Activated CD4-positive, alpha-beta memory T cell treated with anti-CD3 and anti-CD28 coated beads, Interleukin-2, amount 10 ng/mL, durations not matched to agents 7 days and 5 days (primary cell): ENCODE results near the gene PRRT2. TPM values are rescaled to one million over a fixed set of nuclear protein-coding genes. Genes with fewer than 3 reads are reported as not detected.
"Not testable (repeated sequence)": the region's sequence is repeated elsewhere in the genome, so short reads cannot be mapped to it uniquely, and the experiment has no call there.

Source experiments
- CTCF ChIA-PET: fragments of 350-600 bp; sonication (Branson Sonifier 250); formaldehyde crosslinking; loops from one replicate; lab custom pipeline; 2021; ENCODE audit warnings: antibody characterized with exemption, inconsistent platforms; lab: Charles Lee
- POLR2A ChIA-PET: fragments of 350-600 bp; sonication (Branson Sonifier 250); formaldehyde crosslinking; loops from one replicate; lab custom pipeline; 2021; ENCODE audit warnings: antibody characterized with exemption; lab: Charles Lee
- DNase-seq: peaks from one replicate; pipeline ENCODE4 v3.0.0-alpha.2; 2020
- H3K27ac Mint-ChIP-seq: one replicate; pipeline ENCODE4 v1.8.0; 2021; ENCODE audit warnings: mild to moderate bottlenecking, mixed read lengths
- H3K27me3 Mint-ChIP-seq: one replicate; pipeline ENCODE4 v1.8.0; 2021; ENCODE audit warnings: mixed read lengths
- H3K36me3 Mint-ChIP-seq: one replicate; pipeline ENCODE4 v1.8.0; 2021; ENCODE audit warnings: low read depth, mixed read lengths
- H3K4me1 Mint-ChIP-seq: one replicate; pipeline ENCODE4 v1.8.0; 2021; ENCODE audit warnings: mixed read lengths
- H3K4me3 Mint-ChIP-seq: one replicate; pipeline ENCODE4 v1.8.0; 2021; ENCODE audit warnings: mild to moderate bottlenecking, mixed read lengths
- H3K9me3 Mint-ChIP-seq: one replicate; pipeline ENCODE4 v1.8.0; 2021; ENCODE audit warnings: mixed read lengths
- total RNA-seq, 2 experiments: library from RNA; stranded (reverse); gene quantifications; one replicate each; pipeline ENCODE4 v1.2.3, GENCODE V29; 2021

PRRT2 gene
- total RNA-seq, 2 experiments from 2014 or later, result 0.91 to 1.0 TPM

GRCh38 chr16:29793153-29793552 lies 18.8 kb upstream of the PRRT2 start:
- H3K27ac Mint-ChIP-seq, DNase-seq, H3K27me3 Mint-ChIP-seq, H3K9me3 Mint-ChIP-seq: not testable (repeated sequence)
- CTCF ChIA-PET, result interaction anchor here (0.6 to 0.9 kb wide), 2 partner anchors 8 to 263 kb away, joined by 3 to 4 read pairs; no protein-coding TSS in a partner anchor
- POLR2A ChIA-PET, result interaction anchor here (1.6 to 13.0 kb wide), 3 partner anchors 11 to 26 kb away, joined by 4 to 260 read pairs (median 29); partner anchors contain the start of genes MAZ, MVP and PAGR1
- H3K36me3 Mint-ChIP-seq, result peaks cover 66% of the 10 kb centered on the region
- peaks cover 46% of the 10 kb centered on the region for H3K4me1 Mint-ChIP-seq
- peak overlapping the region; percentile 100 for H3K4me3 Mint-ChIP-seq

DNA sequence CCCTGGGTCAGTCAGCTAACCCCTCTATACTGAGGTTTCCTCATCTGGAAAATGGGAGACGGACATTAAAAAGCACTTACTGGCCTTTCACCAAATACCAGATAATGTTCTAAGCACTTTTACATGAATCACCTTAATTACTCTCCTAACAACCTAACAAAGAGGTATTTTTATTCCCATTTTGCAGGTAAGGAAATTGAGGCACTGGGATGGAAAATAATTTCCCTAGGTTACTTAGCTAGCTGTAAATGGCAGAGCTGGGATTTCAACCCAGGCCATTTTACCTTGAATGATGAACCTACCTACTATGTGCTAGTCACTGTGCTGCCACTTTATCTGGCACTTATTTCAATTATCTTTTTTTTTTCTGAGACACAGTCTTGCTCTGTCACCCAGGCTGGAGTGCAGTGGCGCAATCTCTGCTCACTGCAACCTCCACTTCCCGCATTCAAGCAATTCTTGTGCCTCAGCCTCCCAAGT lies 17.7 kb upstream of the PRRT2 start:
- DNase-seq, result no peak
- peak overlapping the region; percentile 5 for H3K27ac Mint-ChIP-seq
- no peaks in the 10 kb centered on the region for H3K9me3 Mint-ChIP-seq
- no peak overlapping the region for H3K4me3 Mint-ChIP-seq
- H3K4me1 Mint-ChIP-seq, result peaks cover 43% of the 10 kb centered on the region
- peaks cover 76% of the 10 kb centered on the region for H3K36me3 Mint-ChIP-seq
- H3K27me3 Mint-ChIP-seq, result no peaks in the 10 kb centered on the region
- ChIA-PET POLR2A (interaction anchor here (1.0 to 13.0 kb wide), 5 partner anchors 10 to 179 kb away, joined by 3 to 260 read pairs (median 3); partner anchors contain the start of genes MAZ and PAGR1), CTCF (interaction anchor here (0.8 to 1.2 kb wide), 4 partner anchors 10 to 102 kb away, joined by 3 to 4 read pairs (median 3); partner anchors contain the start of gene MVP)

- H3K36me3 Mint-ChIP-seq, result peaks cover 63% of the 10 kb centered on the region
- peak overlapping the region; percentile 95 for H3K27ac Mint-ChIP-seq
- CTCF ChIA-PET, result interaction anchor here (1.5 to 2.5 kb wide), 2 partner anchors 12 to 14 kb away, joined by 3 to 9 read pairs; partner anchors contain the start of genes KIF22 and PAGR1
- peak overlapping the region; percentile 13 for H3K4me3 Mint-ChIP-seq
- no peaks in the 10 kb centered on the region for H3K27me3 Mint-ChIP-seq
- no peak for DNase-seq
- POLR2A ChIA-PET, result interaction anchor here (0.9 to 10.8 kb wide), 5 partner anchors 13 to 192 kb away, joined by 3 to 260 read pairs (median 86); partner anchors contain the start of genes KIF22, MVP and PAGR1
- peaks cover 22% of the 10 kb centered on the region for H3K4me1 Mint-ChIP-seq
- H3K9me3 Mint-ChIP-seq, result no peaks in the 10 kb centered on the region
Observed at GRCh38 chr16:29802416-29802935, 9.5 kb upstream of the PRRT2 start.

DNA sequence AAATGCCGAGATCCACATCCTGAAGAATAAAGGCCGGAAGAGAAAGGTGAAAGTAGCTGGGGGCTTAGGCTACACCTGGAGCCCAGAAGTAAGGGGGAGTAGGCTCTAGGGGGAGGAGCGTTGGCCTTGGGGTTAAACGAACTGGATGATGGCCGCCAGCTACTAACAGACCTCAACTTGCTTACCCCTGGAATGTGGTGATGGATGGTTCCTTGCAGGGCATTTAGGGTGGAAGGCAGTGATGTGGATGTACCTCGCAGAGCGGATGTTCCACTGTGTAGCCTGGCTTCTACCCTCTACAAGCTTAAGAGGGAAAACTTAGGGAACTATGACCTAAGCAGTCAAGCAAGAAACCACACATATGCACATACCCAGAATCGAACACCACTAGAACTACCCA lies 8.0 kb upstream of the PRRT2 start:
- Mint-ChIP-seq H3K9me3 (no peaks in the 10 kb centered on the region), H3K4me3 (peak overlapping the region; percentile 87), H3K36me3 (peaks cover 63% of the 10 kb centered on the region), H3K4me1 (peaks cover 34% of the 10 kb centered on the region), H3K27ac (peak overlapping the region; percentile 95), H3K27me3 (no peaks in the 10 kb centered on the region)
- POLR2A ChIA-PET, result interaction anchor here (0.8 to 10.8 kb wide), 12 partner anchors 14 to 170 kb away, joined by 3 to 260 read pairs (median 4); partner anchors contain the start of genes C16orf54, KIF22, MVP and PAGR1
- no peak for DNase-seq
- CTCF ChIA-PET, result interaction anchor here (0.8 to 1.8 kb wide), 10 partner anchors 9 to 228 kb away, joined by 3 to 15 read pairs (median 6); partner anchors contain the start of genes KIF22 and PAGR1

DNA sequence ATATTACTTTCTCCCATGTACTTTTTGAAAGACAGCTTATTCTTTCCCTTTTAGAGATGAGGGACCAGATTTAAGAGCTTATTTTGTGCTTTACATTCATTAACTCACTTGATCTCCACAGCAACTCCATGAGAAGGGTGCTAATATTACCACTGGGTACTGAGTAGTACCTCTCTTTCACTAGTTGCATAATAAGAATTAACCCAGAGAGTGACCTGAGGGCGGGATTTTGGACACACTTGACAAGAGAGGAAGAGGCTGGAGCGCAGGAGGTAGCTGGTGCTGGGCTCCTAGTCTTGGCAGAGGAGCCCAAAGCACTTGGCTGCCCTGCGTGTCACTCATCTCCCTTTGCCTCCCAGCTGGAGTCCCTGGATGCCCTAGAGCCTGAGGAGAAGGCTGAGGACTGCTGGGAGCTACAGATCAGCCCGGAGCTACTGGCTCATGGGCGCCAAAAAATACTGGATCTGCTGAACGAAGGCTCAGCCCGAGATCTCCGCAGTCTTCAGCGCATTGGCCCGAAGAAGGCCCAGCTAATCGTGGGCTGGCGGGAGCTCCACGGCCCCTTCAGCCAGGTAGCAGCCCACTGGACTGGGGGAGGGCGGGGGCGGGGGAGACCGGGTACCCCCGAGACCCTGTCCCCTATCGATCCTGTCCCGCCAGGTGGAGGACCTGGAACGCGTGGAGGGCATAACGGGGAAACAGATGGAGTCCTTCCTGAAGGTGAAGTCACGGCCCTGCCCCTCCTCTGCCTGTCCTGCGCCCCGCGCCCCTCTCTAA lies 7.3 kb upstream of the PRRT2 start:
- DNase-seq, result no peak
- Mint-ChIP-seq H3K9me3 (no peaks in the 10 kb centered on the region), H3K27ac (peak overlapping the region; percentile 98), H3K36me3 (peaks cover 63% of the 10 kb centered on the region), H3K27me3 (no peaks in the 10 kb centered on the region), H3K4me3 (peak overlapping the region; percentile 87), H3K4me1 (peaks cover 39% of the 10 kb centered on the region)
- POLR2A ChIA-PET, result interaction anchor here (0.8 to 10.8 kb wide), 12 partner anchors 13 to 169 kb away, joined by 3 to 260 read pairs (median 4); partner anchors contain the start of genes C16orf54, KIF22, MVP and PAGR1
- CTCF ChIA-PET, result interaction anchor here (0.8 to 1.8 kb wide), 10 partner anchors 9 to 228 kb away, joined by 3 to 15 read pairs (median 6); partner anchors contain the start of genes KIF22 and PAGR1

GRCh38 chr16:29805232-29806098 lies 6.5 kb upstream of the PRRT2 start:
- peak; percentile 98 for DNase-seq
- H3K4me1 Mint-ChIP-seq, result peaks cover 47% of the 10 kb centered on the region
- peak overlapping the region; percentile 98 for H3K27ac Mint-ChIP-seq
- ChIA-PET POLR2A (interaction anchor here (1.5 to 10.8 kb wide), 8 partner anchors 12 to 378 kb away, joined by 3 to 260 read pairs (median 20); partner anchors contain the start of genes C16orf54, CORO1A, KIF22 and MVP), CTCF (interaction anchor here (0.5 to 3.7 kb wide), 6 partner anchors 10 to 227 kb away, joined by 3 to 22 read pairs (median 9); partner anchors contain the start of genes KIF22 and PAGR1)
- H3K27me3 Mint-ChIP-seq, result no peaks in the 10 kb centered on the region
- H3K4me3 Mint-ChIP-seq, result peak overlapping the region; percentile 87
- peaks cover 66% of the 10 kb centered on the region for H3K36me3 Mint-ChIP-seq
- no peaks in the 10 kb centered on the region for H3K9me3 Mint-ChIP-seq

DNA sequence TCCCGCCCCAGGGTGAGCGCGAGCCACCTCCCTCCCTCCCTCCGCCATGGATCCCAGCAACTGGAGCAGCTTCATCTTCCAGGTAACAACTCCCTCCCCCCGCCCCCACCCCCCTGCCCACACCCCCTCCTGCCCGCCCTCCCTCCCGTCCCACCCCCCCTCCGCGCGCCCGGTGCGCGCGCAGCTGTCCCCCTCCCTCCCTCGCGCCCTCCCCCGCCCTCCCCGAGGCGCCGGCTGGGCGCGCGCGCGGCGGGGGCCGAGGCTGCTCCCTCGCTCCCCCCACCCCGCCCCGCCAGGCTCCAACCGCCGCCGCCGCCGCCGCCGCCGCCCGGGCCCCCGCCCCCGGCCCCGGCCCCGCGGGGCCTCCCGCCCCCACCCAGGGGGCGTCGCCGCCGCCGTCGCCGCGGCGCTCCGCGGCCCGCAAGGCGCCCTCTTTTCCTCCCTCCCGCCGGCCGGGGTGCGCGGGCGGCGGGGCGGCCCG lies 5.9 kb upstream of the PRRT2 start, which contains the start of gene MAZ:
Gene MAZ (plus strand): TSS at position 431 of the 481 bp plus-strand sequence. CDS start 173 bp downstream, outside the sequence.
- no peaks in the 10 kb centered on the region for H3K9me3 Mint-ChIP-seq
- ChIA-PET POLR2A (interaction anchor here (0.9 to 10.8 kb wide), 10 partner anchors 11 to 380 kb away, joined by 3 to 260 read pairs (median 22); partner anchors contain the start of genes C16orf54, CORO1A, HIRIP3 and INO80E), CTCF (interaction anchor here (0.5 to 3.7 kb wide), 3 partner anchors 10 to 15 kb away, joined by 3 to 71 read pairs (median 22); partner anchors contain the start of genes KIF22, MVP and PAGR1)
- peaks cover 54% of the 10 kb centered on the region for H3K4me1 Mint-ChIP-seq
- H3K4me3 Mint-ChIP-seq, result peak within 1 kb of the TSS; percentile 92
- peak within 1 kb of the TSS; percentile 98 for H3K27ac Mint-ChIP-seq
- H3K27me3 Mint-ChIP-seq, result no peaks in the 10 kb centered on the region
- H3K36me3 Mint-ChIP-seq, result peaks cover 66% of the 10 kb centered on the region
- DNase-seq, result no peak

- Mint-ChIP-seq H3K36me3 (peaks cover 60% of the 10 kb centered on the region), H3K27ac (peak overlapping the region; percentile 94), H3K4me1 (peaks cover 61% of the 10 kb centered on the region), H3K27me3 (peaks cover 4% of the 10 kb centered on the region), H3K9me3 (no peaks in the 10 kb centered on the region), H3K4me3 (peak overlapping the region; percentile 92)
- ChIA-PET CTCF (interaction anchor here (1.0 to 3.7 kb wide), 8 partner anchors 11 to 246 kb away, joined by 3 to 71 read pairs (median 14); partner anchors contain the start of genes ASPHD1, KIF22, MVP and PAGR1), POLR2A (interaction anchor here (0.9 to 10.8 kb wide), 22 partner anchors 9 to 379 kb away, joined by 3 to 260 read pairs (median 8); partner anchors contain the start of genes ALDOA, C16orf54, CORO1A and DOC2A)
- DNase-seq, result peak; percentile 68
Observed at GRCh38 chr16:29806641-29807425, 5.2 kb upstream of the PRRT2 start.

DNA sequence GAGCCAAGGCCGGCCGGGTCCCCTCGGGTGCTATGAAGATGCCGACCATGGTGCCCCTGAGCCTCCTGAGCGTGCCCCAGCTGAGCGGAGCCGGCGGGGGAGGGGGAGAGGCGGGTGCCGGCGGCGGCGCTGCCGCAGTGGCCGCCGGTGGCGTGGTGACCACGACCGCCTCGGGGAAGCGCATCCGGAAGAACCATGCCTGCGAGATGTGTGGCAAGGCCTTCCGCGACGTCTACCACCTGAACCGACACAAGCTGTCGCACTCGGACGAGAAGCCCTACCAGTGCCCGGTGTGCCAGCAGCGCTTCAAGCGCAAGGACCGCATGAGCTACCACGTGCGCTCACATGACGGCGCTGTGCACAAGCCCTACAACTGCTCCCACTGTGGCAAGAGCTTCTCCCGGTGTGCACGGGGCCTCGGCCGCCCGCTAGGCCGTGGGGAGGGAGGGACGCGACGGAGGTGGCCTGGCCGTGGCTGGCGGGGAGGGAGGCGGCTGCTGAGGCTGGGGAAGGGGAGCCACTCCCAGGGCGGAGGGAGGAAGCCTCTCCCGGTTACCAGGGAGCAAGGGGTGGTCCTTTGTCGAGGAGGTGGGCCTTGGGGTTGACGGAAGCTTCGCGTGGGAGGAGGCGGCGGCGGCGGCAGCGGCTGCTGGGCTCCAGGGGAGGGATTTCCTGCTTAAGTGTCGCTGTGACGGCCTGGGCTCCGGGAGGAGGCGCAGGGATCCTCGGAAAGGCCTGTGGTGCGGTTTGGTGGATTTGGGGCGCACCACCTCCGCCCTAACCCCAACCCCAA lies 4.4 kb upstream of the PRRT2 start:
- peaks cover 8% of the 10 kb centered on the region for H3K27me3 Mint-ChIP-seq
- peaks cover 67% of the 10 kb centered on the region for H3K4me1 Mint-ChIP-seq
- POLR2A ChIA-PET, result interaction anchor here (0.6 to 10.8 kb wide), 31 partner anchors 8 to 886 kb away, joined by 3 to 260 read pairs (median 4); partner anchors contain the start of genes ALDOA, C16orf54, DOC2A and HIRIP3

More for the DNA sequence above, 4.4 kb upstream of the PRRT2 start:
- Mint-ChIP-seq H3K27ac (peak overlapping the region; percentile 94), H3K4me3 (peak overlapping the region; percentile 92), H3K36me3 (peaks cover 55% of the 10 kb centered on the region), H3K9me3 (no peaks in the 10 kb centered on the region)
- CTCF ChIA-PET, result interaction anchor here (0.7 to 3.7 kb wide), 14 partner anchors 11 to 245 kb away, joined by 3 to 71 read pairs (median 4); partner anchors contain the start of genes ASPHD1, KIF22, MVP and PAGR1
- DNase-seq, result peak; percentile 93
